ENCODE results near the gene ZNF219.

Gene ZNF219

DNA sequence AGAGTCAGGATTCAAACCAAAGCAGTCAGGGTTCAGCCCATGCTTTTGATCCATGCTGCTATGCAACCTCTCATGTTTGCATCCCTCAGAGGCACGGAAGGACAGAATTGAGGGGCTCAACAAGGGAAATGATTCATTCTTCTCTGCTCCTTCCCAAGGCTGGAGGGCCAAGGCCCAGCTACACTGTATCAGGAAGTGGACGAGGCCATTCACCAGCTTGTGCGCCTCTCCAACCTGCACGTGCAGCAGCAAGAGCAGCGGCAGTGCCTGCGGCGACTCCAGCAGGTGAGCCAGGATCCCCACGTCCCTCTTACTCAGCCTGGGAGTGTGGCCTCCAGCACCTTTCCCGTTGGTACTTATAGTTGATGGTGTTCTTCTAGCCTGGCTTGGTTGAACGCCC lies 19.7 kb downstream of the ZNF219 start:
- Histone ChIP-seq H2AK5ac (ENCODE audit: low read length) (no peak overlapping the region), H3K18ac (ENCODE audit: low read length) (no peak overlapping the region), H3K4ac (ENCODE audit: low read depth, low read length) (no peak overlapping the region), H3K79me1 (ENCODE audit: low read length) (no peaks in the 10 kb centered on the region), H3K9me3 (ENCODE audit: insufficient read depth, low read depth, low read length) (no peaks in the 10 kb centered on the region), H3K23ac (ENCODE audit: low read length) (no peak overlapping the region), H2BK120ac (ENCODE audit: insufficient read depth, low read length, poor library complexity) (no peak overlapping the region), H3K36me3 (ENCODE audit: control insufficient read depth in 1 of 2, insufficient read depth in 2 of 2, low read length in 2 of 2) (peaks cover 71 to 88% of the 10 kb centered on the region in 2 experiments), H3K27me3 (ENCODE audit: insufficient read depth, low read length) (no peaks in the 10 kb centered on the region), H4K91ac (ENCODE audit: low read depth, low read length) (no peak overlapping the region), H4K12ac (ENCODE audit: low read depth, low read length) (no peak overlapping the region), H2AFZ (ENCODE audit: insufficient read depth, low read length, poor library complexity) (no peak overlapping the region), H3K4me1 (ENCODE audit: control insufficient read depth in 1 of 2, insufficient read depth in 2 of 2, low read length in 2 of 2) (no peaks in the 10 kb centered on the region), H3K4me2 (ENCODE audit: low read length) (no peak overlapping the region), H3K14ac (ENCODE audit: low read length) (no peak overlapping the region), H2BK5ac (ENCODE audit: low read depth, low read length, poor library complexity) (no peak overlapping the region), H4K8ac (ENCODE audit: low read depth, low read length) (no peak overlapping the region), H2BK12ac (ENCODE audit: low read length) (no peak overlapping the region), H3K4me3 (ENCODE audit: low read depth, low read length) (no peak overlapping the region), H3K27ac (ENCODE audit: low read depth, low read length) (no peak overlapping the region), H3K9ac (ENCODE audit: low read length) (no peak overlapping the region), H3K79me2 (ENCODE audit: control insufficient read depth, insufficient read depth, low read length, poor library complexity) (no peaks in the 10 kb centered on the region)
- DNase-seq = no peak
- no CpG with 5 or more reads among the region's 10 CpGs for WGBS (ENCODE audit: extremely low coverage, insufficient coverage, insufficient read length)

DNA sequence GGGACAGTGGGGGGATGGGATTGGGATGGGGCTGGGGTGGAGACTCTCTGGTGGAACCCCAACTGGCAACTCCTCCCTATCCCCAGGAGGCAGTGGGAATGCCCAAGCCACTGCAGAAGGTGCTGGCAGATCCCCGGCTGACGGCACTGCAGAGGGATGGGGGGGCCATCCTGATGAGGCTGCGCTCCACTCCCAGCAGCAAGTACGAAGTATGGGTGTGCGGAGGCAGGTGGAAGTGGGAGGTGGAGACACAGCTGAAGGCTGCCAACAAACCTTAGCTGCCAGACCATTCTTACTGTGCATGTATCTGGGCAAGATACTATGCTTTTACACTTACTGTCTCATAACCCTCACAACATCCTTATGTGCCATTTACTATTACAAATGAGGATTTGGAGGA lies 20.2 kb downstream of the ZNF219 start:
- Histone ChIP-seq H3K4ac (ENCODE audit: low read depth, low read length) (no peak overlapping the region), H3K23ac (ENCODE audit: low read length) (no peak overlapping the region), H3K27me3 (ENCODE audit: insufficient read depth, low read length) (no peaks in the 10 kb centered on the region), H2AK5ac (ENCODE audit: low read length) (no peak overlapping the region), H3K14ac (ENCODE audit: low read length) (no peak overlapping the region), H3K9ac (ENCODE audit: low read length) (no peak overlapping the region), H2AFZ (ENCODE audit: insufficient read depth, low read length, poor library complexity) (no peak overlapping the region), H3K4me2 (ENCODE audit: low read length) (no peak overlapping the region), H2BK12ac (ENCODE audit: low read length) (no peak overlapping the region), H3K36me3 (ENCODE audit: control insufficient read depth in 1 of 2, insufficient read depth in 2 of 2, low read length in 2 of 2) (peaks cover 70 to 88% of the 10 kb centered on the region in 2 experiments), H3K79me1 (ENCODE audit: low read length) (no peaks in the 10 kb centered on the region), H2BK5ac (ENCODE audit: low read depth, low read length, poor library complexity) (no peak overlapping the region), H3K9me3 (ENCODE audit: insufficient read depth, low read depth, low read length) (no peaks in the 10 kb centered on the region), H4K8ac (ENCODE audit: low read depth, low read length) (no peak overlapping the region), H3K27ac (ENCODE audit: low read depth, low read length) (no peak overlapping the region), H3K4me3 (ENCODE audit: low read depth, low read length) (no peak overlapping the region), H3K79me2 (ENCODE audit: control insufficient read depth, insufficient read depth, low read length, poor library complexity) (no peaks in the 10 kb centered on the region), H4K91ac (ENCODE audit: low read depth, low read length) (no peak overlapping the region), H3K4me1 (ENCODE audit: control insufficient read depth in 1 of 2, insufficient read depth in 2 of 2, low read length in 2 of 2) (no peaks in the 10 kb centered on the region), H3K18ac (ENCODE audit: low read length) (no peak overlapping the region), H2BK120ac (ENCODE audit: insufficient read depth, low read length, poor library complexity) (no peak overlapping the region), H4K12ac (ENCODE audit: low read depth, low read length) (no peak overlapping the region)
- no CpG with 5 or more reads among the region's 5 CpGs for WGBS (ENCODE audit: extremely low coverage, insufficient coverage, insufficient read length)
- no peak for DNase-seq

DNA sequence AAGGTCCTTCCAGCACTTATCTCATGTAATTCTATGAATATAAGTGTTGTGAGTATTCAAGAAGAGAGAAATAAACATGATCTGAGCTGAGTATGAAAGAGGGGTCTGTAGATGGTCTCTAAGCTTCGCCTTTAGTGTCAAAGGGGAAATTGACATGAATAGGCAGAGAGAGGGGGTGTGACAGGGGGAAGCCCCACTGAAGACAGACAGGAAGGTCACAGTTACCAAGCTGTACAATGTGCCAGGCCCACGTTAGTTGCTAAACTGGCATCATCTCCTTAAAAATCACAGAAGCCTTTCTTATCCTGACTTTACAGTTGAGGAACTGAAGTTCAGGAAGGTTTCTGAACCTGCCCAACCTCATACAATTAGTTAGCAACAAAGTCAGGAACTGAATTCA lies 20.8 kb downstream of the ZNF219 start:
- WGBS (ENCODE audit: extremely low coverage, insufficient coverage, insufficient read length) = no CpG with 5 or more reads among the region's 2 CpGs

DNA sequence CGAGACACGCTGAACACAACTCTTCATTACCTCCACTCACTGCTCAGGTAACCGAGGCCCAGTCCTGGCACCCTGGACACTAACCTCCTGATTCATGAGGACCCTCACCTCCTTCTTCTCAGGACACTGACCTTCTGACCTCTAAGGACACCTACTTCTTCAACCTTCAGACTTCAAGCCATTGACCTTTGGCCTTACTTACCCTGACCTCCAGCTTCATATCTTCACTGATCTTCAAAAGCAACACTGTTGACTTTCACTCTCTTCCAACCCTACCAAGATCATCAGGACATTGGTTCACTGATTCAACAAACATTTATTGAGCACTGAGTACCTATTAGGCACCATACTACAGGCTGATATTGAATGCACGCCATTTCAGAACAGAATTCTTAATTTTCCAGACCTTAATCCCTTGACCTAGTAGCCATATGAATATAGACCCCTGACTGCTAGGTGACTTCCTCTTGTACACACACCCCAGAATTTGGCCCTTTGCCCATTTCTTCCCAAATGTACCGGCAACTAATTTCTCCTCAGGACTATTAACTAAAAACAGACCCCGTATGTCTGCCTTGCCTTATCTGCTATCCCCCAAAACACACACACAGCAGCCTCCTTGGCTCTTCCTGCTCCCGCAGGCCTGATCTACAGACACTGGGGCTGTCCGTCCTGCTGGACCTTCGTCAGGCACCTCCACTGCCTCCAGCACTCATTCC lies 22.6 kb downstream of the ZNF219 start:
- Histone ChIP-seq H4K8ac (ENCODE audit: low read depth, low read length) (no peak overlapping the region), H3K27me3 (ENCODE audit: insufficient read depth, low read length) (no peaks in the 10 kb centered on the region), H3K79me2 (ENCODE audit: control insufficient read depth, insufficient read depth, low read length, poor library complexity) (peaks cover 5% of the 10 kb centered on the region), H2BK120ac (ENCODE audit: insufficient read depth, low read length, poor library complexity) (no peak overlapping the region), H3K4me1 (ENCODE audit: control insufficient read depth in 1 of 2, insufficient read depth in 2 of 2, low read length in 2 of 2) (peaks cover 8 to 12% of the 10 kb centered on the region in 2 experiments), H2AFZ (ENCODE audit: insufficient read depth, low read length, poor library complexity) (no peak overlapping the region), H3K9ac (ENCODE audit: low read length) (no peak overlapping the region), H4K12ac (ENCODE audit: low read depth, low read length) (no peak overlapping the region), H3K27ac (ENCODE audit: low read depth, low read length) (no peak overlapping the region), H3K4me3 (ENCODE audit: low read depth, low read length) (no peak overlapping the region), H3K23ac (ENCODE audit: low read length) (no peak overlapping the region), H3K4me2 (ENCODE audit: low read length) (no peak overlapping the region), H3K14ac (ENCODE audit: low read length) (no peak overlapping the region), H2BK5ac (ENCODE audit: low read depth, low read length, poor library complexity) (no peak overlapping the region), H3K9me3 (ENCODE audit: insufficient read depth, low read depth, low read length) (no peaks in the 10 kb centered on the region), H3K4ac (ENCODE audit: low read depth, low read length) (no peak overlapping the region), H3K79me1 (ENCODE audit: low read length) (peaks cover 8% of the 10 kb centered on the region), H2BK12ac (ENCODE audit: low read length) (no peak overlapping the region), H2AK5ac (ENCODE audit: low read length) (no peak overlapping the region), H3K36me3 (ENCODE audit: control insufficient read depth in 1 of 2, insufficient read depth in 2 of 2, low read length in 2 of 2) (peaks cover 51 to 73% of the 10 kb centered on the region in 2 experiments), H4K91ac (ENCODE audit: low read depth, low read length) (no peak overlapping the region), H3K18ac (ENCODE audit: low read length) (no peak overlapping the region)
- DNase-seq = no peak
- WGBS (ENCODE audit: extremely low coverage, insufficient coverage, insufficient read length) = no CpG with 5 or more reads among the region's 9 CpGs

More for the DNA sequence above, 20.8 kb downstream of the ZNF219 start:
- H3K4me1 ChIP-seq (ENCODE audit: control insufficient read depth in 1 of 2, insufficient read depth in 2 of 2, low read length in 2 of 2) = no peaks in the 10 kb centered on the region
- H3K4ac ChIP-seq (ENCODE audit: low read depth, low read length) = no peak overlapping the region
- H3K4me3 ChIP-seq (ENCODE audit: low read depth, low read length) = no peak overlapping the region
- H3K23ac ChIP-seq (ENCODE audit: low read length) = no peak overlapping the region
- H3K18ac ChIP-seq (ENCODE audit: low read length) = no peak overlapping the region
- no peaks in the 10 kb centered on the region for H3K9me3 ChIP-seq (ENCODE audit: insufficient read depth, low read depth, low read length)
- H3K9ac ChIP-seq (ENCODE audit: low read length) = no peak overlapping the region
- H3K79me2 ChIP-seq (ENCODE audit: control insufficient read depth, insufficient read depth, low read length, poor library complexity) = no peaks in the 10 kb centered on the region
- no peak overlapping the region for H2AFZ ChIP-seq (ENCODE audit: insufficient read depth, low read length, poor library complexity)
- no peak for DNase-seq
- H2BK120ac ChIP-seq (ENCODE audit: insufficient read depth, low read length, poor library complexity) = no peak overlapping the region
- no peak overlapping the region for H4K91ac ChIP-seq (ENCODE audit: low read depth, low read length)
- H4K12ac ChIP-seq (ENCODE audit: low read depth, low read length) = no peak overlapping the region
- H3K79me1 ChIP-seq (ENCODE audit: low read length) = no peaks in the 10 kb centered on the region
- no peak overlapping the region for H2BK5ac ChIP-seq (ENCODE audit: low read depth, low read length, poor library complexity)
- H3K14ac ChIP-seq (ENCODE audit: low read length) = no peak overlapping the region
- H3K36me3 ChIP-seq (ENCODE audit: control insufficient read depth in 1 of 2, insufficient read depth in 2 of 2, low read length in 2 of 2) = peaks cover 69 to 90% of the 10 kb centered on the region in 2 experiments
- H3K27ac ChIP-seq (ENCODE audit: low read depth, low read length) = no peak overlapping the region
- no peak overlapping the region for H2BK12ac ChIP-seq (ENCODE audit: low read length)
- no peaks in the 10 kb centered on the region for H3K27me3 ChIP-seq (ENCODE audit: insufficient read depth, low read length)
- no peak overlapping the region for H4K8ac ChIP-seq (ENCODE audit: low read depth, low read length)
- H3K4me2 ChIP-seq (ENCODE audit: low read length) = no peak overlapping the region
- H2AK5ac ChIP-seq (ENCODE audit: low read length) = no peak overlapping the region

All from trophoblast cell (in vitro differentiated cells and primary cell).